GM21390 (cell line): Measurements from ENCODE around the gene MROH7.

Experiments used
- ATAC-seq: cut with Tn5 transposase; IDR thresholded peaks from one replicate; pipeline ENCODE4 v1.9.1; 2021; ENCODE audit not compliant: unreplicated experiment

MROH7 gene

GRCh38 chr1:54649130-54649898 lies 7.7 kb downstream of the MROH7 start:
- no peak for ATAC-seq

- no peak for ATAC-seq
Measured at GRCh38 chr1:54649921-54650320, 8.3 kb downstream of the MROH7 start.

DNA sequence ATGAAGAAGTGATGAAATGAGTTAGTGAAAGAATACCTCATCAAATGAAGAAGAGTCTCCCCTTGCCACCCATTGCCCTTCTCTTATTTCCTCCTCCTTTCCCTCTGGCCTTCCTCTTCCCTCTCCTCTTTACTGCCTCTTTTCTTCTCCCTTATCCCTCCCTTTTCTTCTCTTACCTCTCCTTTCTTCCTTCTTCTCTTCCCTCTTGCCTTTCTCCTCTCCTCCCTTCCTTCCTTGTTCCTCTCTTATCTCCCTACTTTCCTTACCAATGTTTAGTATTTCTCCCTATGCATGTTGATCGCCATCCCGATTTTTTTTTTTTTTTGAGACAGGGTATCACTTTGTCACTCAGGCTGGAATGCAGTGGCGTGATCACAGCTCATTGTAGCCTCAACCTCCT lies 8.8 kb downstream of the MROH7 start:
- no peak for ATAC-seq

DNA sequence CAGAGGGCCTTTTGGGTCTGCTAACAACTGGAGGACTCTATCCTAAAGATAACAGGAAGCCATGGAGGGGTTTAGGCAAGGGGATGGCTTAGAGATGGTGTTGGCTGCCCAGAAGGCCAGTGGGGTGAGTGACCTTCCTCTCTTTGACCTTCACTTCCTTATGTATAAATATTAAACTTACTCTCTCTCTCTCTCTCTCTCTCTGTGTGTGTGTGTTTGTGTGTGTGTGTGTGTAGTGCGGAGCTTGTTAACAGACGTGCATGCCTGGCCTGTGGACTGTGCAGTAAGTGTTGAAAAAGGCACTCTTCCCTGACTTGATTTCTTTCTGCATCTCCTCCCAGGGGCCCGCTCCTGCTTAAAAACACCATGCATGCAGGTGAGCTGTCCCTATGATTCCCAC lies 10.0 kb downstream of the MROH7 start:
- ATAC-seq, result no peak

DNA sequence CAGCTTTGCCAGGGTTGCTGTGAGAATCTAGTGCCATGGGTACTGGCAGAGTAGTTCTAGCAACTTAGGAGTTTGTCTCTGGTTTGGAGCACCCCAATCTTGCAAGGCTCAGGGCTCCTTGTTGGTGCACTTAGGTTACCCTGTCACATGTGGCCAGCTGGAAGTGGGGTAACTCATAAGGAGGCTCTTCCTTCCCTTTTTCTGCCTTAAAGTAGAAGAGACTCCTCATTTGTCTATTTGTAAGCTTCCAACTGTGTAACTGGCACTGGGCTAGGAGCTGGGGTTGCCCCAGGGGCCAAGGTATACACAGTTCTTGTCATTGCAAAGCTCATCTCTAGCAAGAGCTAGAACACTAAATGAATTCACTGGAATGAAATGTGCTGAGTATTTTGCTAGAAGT lies 10.6 kb downstream of the MROH7 start:
- no peak for ATAC-seq

GRCh38 chr1:54653036-54653435 lies 11.4 kb downstream of the MROH7 start:
- ATAC-seq, result no peak

- no peak for ATAC-seq
Measured at GRCh38 chr1:54658164-54658913, 16.8 kb downstream of the MROH7 start.

DNA sequence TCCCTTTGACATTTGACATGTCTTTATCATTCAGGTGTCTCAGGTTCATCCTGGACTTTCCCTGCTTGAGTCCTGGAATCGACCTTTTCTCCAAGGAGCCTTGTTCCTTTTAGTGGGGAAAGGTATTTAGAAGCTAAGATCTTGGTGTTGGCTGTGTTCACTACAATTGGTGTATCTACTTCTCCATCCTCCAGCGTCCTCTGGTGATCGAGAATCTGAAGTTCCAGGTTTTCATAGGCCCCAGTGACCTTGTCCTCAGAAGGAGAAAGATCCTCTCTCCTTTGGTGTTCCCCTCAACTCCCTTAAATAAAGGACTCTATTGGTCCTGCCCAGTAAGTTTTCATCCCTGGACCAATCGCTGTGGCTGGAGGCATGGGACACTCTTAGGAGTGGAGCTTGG lies 22.1 kb downstream of the MROH7 start:
- no peak for ATAC-seq

- ATAC-seq, result no peak
Measured at GRCh38 chr1:54664364-54664763, 22.8 kb downstream of the MROH7 start.

- no peak for ATAC-seq
Measured at GRCh38 chr1:54665852-54666251, 24.3 kb downstream of the MROH7 start.

DNA sequence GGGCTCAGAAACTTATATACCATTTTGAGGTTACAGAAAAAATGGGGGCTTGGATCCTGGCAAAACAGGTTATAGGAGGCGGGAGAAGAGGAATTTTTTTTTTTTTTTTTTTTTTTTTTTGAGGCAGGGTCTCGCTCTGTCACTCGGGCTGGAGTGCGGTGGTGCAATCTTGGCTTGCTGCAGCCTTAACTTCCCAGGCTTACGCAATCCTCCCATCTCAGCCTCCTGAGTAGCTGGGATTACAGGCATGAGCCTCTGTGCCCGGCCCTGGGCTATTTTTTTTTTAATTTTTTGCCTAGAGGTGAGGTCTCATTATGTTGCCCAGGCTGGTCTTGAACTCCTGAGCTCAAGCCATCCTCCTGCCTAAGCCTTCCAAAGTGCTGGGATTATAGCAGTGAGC lies 24.7 kb downstream of the MROH7 start:
- ATAC-seq, result no peak

DNA sequence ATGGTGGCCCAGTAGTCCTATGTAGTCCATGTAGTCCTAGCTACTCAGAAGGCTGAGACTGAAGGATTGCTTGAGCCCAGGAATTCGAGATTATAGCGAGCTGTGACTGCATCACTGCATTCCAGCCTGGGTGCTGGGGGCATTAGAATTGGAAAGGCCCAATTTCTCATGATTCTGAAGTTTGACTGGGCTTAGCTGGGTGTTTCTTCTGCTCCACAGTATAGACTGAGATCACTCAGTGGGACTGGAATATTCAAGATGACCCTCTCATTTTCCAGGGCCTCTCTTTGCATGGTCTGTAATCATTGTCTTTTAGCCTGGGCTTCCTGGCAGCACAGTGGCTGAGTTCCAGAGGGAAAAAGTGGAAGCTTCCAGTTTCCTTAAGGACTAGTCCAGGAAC lies 26.2 kb downstream of the MROH7 start:
- ATAC-seq, result no peak

DNA sequence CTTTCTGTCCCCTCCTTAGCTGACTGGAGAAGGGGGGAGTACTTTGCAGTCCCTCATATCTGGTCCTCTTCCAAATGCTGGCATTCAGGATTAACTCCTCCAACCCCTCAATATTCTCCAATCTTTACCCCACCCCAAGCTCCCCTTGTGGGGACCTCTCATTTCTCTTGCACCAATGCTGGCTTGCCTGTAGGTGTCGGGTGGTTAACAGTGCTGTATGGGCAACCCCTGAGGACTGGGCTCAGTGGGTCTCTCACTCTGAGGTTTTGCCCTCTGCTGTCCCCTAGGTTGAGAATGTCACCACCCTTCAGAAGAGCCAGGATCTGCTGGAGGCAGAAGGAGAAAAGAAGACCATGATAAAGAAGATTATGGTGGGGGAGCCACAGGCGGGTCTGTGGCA lies 27.0 kb downstream of the MROH7 start:
- no peak for ATAC-seq

DNA sequence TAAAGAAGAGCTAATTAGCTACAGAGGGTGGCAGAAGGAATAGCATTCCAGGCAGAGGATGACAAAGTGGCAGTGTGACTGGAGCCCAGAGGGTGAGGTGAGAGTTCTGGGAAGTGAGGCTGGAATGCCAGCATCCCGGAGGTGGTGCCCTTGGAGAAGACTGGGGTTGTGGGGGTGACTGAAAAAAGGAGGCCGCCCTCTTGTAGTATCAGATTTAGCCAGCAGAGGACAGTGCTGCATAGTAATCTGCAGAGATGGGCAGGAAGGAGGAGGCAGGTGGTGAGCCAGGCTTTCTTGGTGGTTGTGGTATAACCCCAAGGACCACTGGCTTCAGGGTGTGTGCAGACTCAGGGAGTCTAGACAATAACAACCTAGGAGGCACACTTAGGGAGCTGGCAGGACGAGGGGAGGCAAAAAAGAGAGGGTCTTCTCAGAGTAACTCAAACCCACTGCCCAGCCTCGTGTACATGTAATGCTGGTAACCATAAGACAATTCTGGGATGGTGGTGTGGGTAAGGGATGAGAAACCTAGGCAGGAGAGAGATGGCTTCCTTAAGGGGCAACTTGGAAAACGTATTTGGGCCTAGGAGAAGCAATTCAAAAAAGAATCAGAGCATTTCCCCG lies 30.5 kb downstream of the MROH7 start:
- no peak for ATAC-seq

DNA sequence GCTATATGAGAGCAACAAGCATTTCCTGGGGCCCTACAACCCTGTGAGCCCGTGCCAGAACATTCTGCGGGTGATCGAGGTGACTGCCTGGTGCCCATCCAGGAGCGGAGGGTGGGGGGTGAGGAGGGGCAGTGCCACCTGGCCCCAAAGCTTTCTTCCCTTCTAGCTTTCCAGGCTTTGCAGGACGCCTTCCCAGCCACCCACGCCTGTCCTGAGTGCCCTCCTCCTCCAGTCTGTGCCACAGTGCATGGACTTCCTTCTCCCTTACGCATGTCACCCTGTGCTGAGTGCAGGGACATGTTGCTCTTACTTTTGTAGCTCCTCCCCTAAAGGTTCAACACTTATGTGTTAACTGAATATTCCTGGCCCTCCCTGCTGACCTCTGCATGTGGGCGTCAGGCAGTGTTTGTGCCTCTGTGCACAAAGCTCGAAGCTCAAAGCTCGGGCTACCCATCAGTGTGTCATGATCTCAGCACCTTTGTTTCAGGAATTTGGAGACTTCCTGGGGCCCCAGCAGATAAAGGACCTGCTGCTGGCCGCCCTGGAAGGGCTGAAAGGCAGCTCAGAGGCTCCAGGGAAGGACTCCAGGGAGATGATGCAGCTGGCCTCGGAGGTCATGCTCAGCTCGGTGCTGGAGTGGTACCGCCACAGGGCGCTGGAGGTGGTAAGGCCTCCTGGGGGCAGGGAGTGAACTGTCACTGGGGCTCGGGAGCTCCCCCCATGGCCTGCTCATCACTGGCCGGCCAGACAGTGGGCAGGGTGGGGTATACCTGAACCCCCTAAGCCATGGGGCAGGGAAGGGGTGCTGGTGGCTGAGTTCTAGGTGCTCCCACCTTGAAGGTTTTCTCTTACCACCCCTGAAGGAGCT lies 37.4 kb downstream of the MROH7 start:
- ATAC-seq, result no peak

- no peak for ATAC-seq
Measured at GRCh38 chr1:54679706-54680105, 38.1 kb downstream of the MROH7 start.

DNA sequence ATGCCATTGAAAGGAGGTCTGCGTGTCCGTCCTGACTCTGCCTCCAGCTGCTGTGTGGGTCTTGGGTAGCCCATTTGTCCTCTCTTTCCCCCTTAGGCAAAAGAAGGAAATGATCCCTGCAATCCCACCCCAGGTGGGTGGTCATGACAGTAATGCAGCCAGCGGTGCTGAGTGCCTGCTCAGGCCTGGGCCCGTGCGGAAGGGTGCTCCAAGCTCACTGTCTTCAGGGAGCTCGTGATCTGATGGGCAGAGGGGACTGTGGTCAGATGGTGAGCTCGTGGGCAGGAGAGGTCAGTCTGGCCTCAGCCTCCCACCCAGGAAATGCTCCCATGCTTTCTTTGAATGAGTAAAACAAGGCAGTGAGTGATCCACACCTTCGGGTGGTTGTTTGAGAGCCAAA lies 38.8 kb downstream of the MROH7 start:
- no peak for ATAC-seq

DNA sequence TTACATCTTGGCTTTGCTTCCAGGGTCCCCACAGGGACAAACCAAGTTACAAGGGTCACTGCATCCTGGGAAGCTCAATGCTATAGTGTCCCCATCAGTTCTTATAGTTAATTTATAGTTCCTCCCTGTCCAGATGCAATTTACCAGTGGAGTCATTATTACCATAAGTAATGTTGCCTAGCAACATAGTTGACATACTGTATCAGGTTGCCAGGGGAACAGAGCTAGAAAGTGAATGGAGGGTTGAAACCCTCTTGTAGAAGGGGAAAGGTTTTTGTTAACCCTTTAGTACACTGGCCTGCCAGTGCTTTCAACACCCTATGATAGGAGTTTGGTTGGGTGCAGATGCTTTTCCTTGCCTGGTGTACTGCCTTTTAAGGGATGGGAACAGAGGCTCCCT lies 39.8 kb downstream of the MROH7 start:
- ATAC-seq, result no peak

DNA sequence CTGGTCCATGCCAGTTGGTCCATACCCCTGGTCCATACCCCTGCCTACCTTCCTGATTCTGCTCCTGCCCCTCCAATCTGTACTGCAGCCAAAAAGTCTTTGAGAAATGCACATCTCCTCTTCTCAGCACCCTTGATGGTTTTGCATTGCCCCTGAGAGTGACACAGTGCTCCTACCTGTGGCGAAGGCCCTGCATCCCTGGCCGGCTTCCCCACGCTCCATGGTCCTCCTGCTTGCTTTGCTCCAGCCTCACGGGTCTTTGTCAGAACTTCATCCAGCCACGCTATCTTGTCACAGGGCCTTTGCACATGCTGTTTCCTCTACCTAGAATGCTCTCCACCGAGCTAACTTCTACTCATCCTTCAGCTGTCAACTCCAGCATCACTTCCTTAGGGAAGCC lies 41.9 kb downstream of the MROH7 start:
- ATAC-seq, result no peak

GRCh38 chr1:54685335-54685905 lies 43.8 kb downstream of the MROH7 start:
- ATAC-seq, result no peak

GRCh38 chr1:54686155-54686554 lies 44.6 kb downstream of the MROH7 start:
- no peak for ATAC-seq
